H1 (cell line): ENCODE results near the gene NPHP4. TPM values are rescaled to one million over a fixed set of nuclear protein-coding genes. Genes with fewer than 3 reads are reported as not detected.

Experiments used
- CTCF ChIA-PET: fragments of 300-600 bp; sonication (Branson Sonifier 250); formaldehyde crosslinking; loops from one replicate; lab custom pipeline; 2021; ENCODE audit not compliant: partially characterized antibody; lab: Charles Lee
- POLR2A ChIA-PET: fragments of 300-600 bp; sonication (Branson Sonifier 250); formaldehyde crosslinking; loops from one replicate; lab custom pipeline; 2021; ENCODE audit warnings: inconsistent platforms; ENCODE audit not compliant: partially characterized antibody; lab: Charles Lee
- DNase-seq, 2 experiments: peaks; one replicate each; pipeline versions ENCODE4 v3.0.0 to v3.0.0-alpha.2; 2010 to 2022; ENCODE audit warnings: low spot score in 2 of 2, low read depth in 1 of 2, mixed read lengths in 1 of 2
- FAIRE-seq: peaks from 2 replicates; lab custom pipeline; 2011; peaks lifted over from hg19 to GRCh38; lab: Jason Lieb, UNC
- H2AFZ ChIP-seq: 2 replicates; pipeline ENCODE4 v1.8.1; 2012; ENCODE audit warnings: low read length, inconsistent platforms
- H2AK5ac ChIP-seq: 2 replicates; pipeline ENCODE4 v1.6.1; 2013; ENCODE audit warnings: low read depth, low read length
- H2BK120ac ChIP-seq: replicated peaks from 2 replicates; pipeline ENCODE3; 2013; ENCODE audit warnings: low read depth, low read length, inconsistent platforms
- H2BK12ac ChIP-seq: 2 replicates; pipeline ENCODE4 v1.6.1; 2013; ENCODE audit warnings: low read depth, low read length
- H2BK15ac ChIP-seq: 2 replicates; pipeline ENCODE4 v1.6.1; 2013; ENCODE audit warnings: low read length
- H2BK20ac ChIP-seq: 2 replicates; pipeline ENCODE4 v1.6.1; 2013; ENCODE audit warnings: low read length
- H2BK5ac ChIP-seq: 2 replicates; pipeline ENCODE4 v1.6.1; 2013; ENCODE audit warnings: low read depth, low read length
- H3K14ac ChIP-seq: 2 replicates; pipeline ENCODE4 v1.6.1; 2013; ENCODE audit warnings: inconsistent platforms; ENCODE audit not compliant: insufficient read length
- H3K18ac ChIP-seq: 2 replicates; pipeline ENCODE4 v1.6.1; 2013; ENCODE audit warnings: low read length; ENCODE audit errors: extremely low read depth
- H3K23ac ChIP-seq: 2 replicates; pipeline ENCODE4 v1.6.1; 2013; ENCODE audit warnings: inconsistent platforms; ENCODE audit not compliant: insufficient read length
- H3K23me2 ChIP-seq: 2 replicates; pipeline ENCODE4 v1.6.1; 2013; ENCODE audit warnings: low read depth, low read length
- H3K27ac ChIP-seq: 2 replicates; pipeline ENCODE4 v1.6.1; 2011; ENCODE audit warnings: low read depth, low read length, inconsistent platforms
- H3K27me3 ChIP-seq, 4 experiments: replicated peaks in 1 of 4; 1 replicate in 1 of 4; 2 replicates in 3 of 4; pipeline versions ENCODE4 v1.6.1 to v1.8.1; 2011 to 2013; ENCODE audit warnings: low read length in 3 of 4, mild to moderate bottlenecking in 3 of 4, inconsistent platforms in 2 of 4, mixed read lengths in 2 of 4, moderate library complexity in 1 of 4; ENCODE audit not compliant: control insufficient read depth in 3 of 4, insufficient read depth in 3 of 4; ENCODE audit errors: extremely low read depth in 1 of 4
- H3K36me3 ChIP-seq, 4 experiments: 2 replicates each; pipeline versions ENCODE4 v1.6.1 to v1.8.1; 2011 to 2013; ENCODE audit warnings: mild to moderate bottlenecking in 4 of 4, low read length in 3 of 4, moderate library complexity in 2 of 4, control low read depth in 1 of 4, inconsistent platforms in 1 of 4; ENCODE audit not compliant: insufficient read depth in 4 of 4, control insufficient read depth in 2 of 4
- H3K4ac ChIP-seq: replicated peaks from 2 replicates; pipeline ENCODE3; 2013; ENCODE audit warnings: low read length, low read depth, mixed read lengths, inconsistent platforms; ENCODE audit not compliant: insufficient read length
- H3K4me1 ChIP-seq, 4 experiments: replicated peaks in 1 of 4; 1 replicate in 1 of 4; 2 replicates in 3 of 4; pipeline versions ENCODE4 v1.6.1 to v1.8.1; 2011 to 2013; ENCODE audit warnings: low read length in 3 of 4, inconsistent platforms in 2 of 4, mixed read lengths in 1 of 4; ENCODE audit not compliant: insufficient read depth in 4 of 4, control insufficient read depth in 3 of 4
- H3K4me2 ChIP-seq, 2 experiments: 2 replicates each; pipeline versions ENCODE4 v1.6.1 to v1.8.1; 2011 to 2013; ENCODE audit warnings: low read depth in 2 of 2, low read length in 2 of 2, control low read depth in 1 of 2, inconsistent platforms in 1 of 2, mild to moderate bottlenecking in 1 of 2; ENCODE audit not compliant: insufficient read depth in 1 of 2
- H3K4me3 ChIP-seq, 4 experiments: fragments of 200-600, 300-600 bp in 1 of 4; sonication (generic), shearing (Covaris generic), sonication (Bioruptor Twin) in 1 of 4; 2 replicates each; pipeline versions ENCODE4 v1.5.1 to v1.8.1; 2011 to 2016; ENCODE audit warnings: low read length in 4 of 4, low read depth in 3 of 4, control low read depth in 2 of 4, inconsistent platforms in 2 of 4, mild to moderate bottlenecking in 2 of 4, mixed read lengths in 1 of 4, moderate library complexity in 1 of 4; ENCODE audit not compliant: insufficient read depth in 2 of 4; ENCODE audit errors: extremely low read depth in 1 of 4
- H3K56ac ChIP-seq: replicated peaks from 2 replicates; pipeline ENCODE3; 2013; ENCODE audit warnings: low read depth, mild to moderate bottlenecking, mixed read lengths, low read length, inconsistent platforms; ENCODE audit not compliant: insufficient read length
- H3K79me1 ChIP-seq: 2 replicates; pipeline ENCODE4 v1.6.1; 2013; ENCODE audit warnings: low read depth, low read length, control low read depth
- H3K79me2 ChIP-seq, 2 experiments: 2 replicates each; pipeline versions ENCODE4 v1.6.1 to v1.8.1; 2012 to 2013; ENCODE audit warnings: low read length in 2 of 2, mild to moderate bottlenecking in 2 of 2, inconsistent platforms in 1 of 2; ENCODE audit not compliant: insufficient read depth in 2 of 2, control insufficient read depth in 1 of 2
- H3K9ac ChIP-seq, 4 experiments: replicated peaks in 1 of 4; 1 replicate in 1 of 4; 2 replicates in 3 of 4; pipeline versions ENCODE4 v1.6.1 to v1.8.1; 2011 to 2013; ENCODE audit warnings: low read depth in 3 of 4, low read length in 3 of 4, control low read depth in 2 of 4, mild to moderate bottlenecking in 2 of 4, moderate library complexity in 2 of 4, inconsistent platforms in 1 of 4; ENCODE audit errors: extremely low read depth in 1 of 4
- H3K9me3 ChIP-seq, 2 experiments: 2 replicates each; pipeline versions ENCODE4 v1.6.1 to v1.8.1; 2012 to 2013; ENCODE audit warnings: mild to moderate bottlenecking in 2 of 2, moderate library complexity in 2 of 2, control low read depth in 1 of 2, inconsistent platforms in 1 of 2, low read depth in 1 of 2, low read length in 1 of 2, mixed read lengths in 1 of 2; ENCODE audit not compliant: insufficient read depth in 2 of 2
- H4K20me1 ChIP-seq, 2 experiments: replicated peaks in 1 of 2; 2 replicates each; pipeline versions ENCODE3 to v1.8.1; 2011 to 2013; ENCODE audit warnings: inconsistent platforms in 2 of 2, low read length in 2 of 2, mild to moderate bottlenecking in 1 of 2; ENCODE audit not compliant: insufficient read depth in 2 of 2, control insufficient read depth in 1 of 2
- H4K5ac ChIP-seq: 2 replicates; pipeline ENCODE4 v1.6.1; 2013; ENCODE audit warnings: low read length, low read depth, mixed read lengths, inconsistent platforms; ENCODE audit not compliant: insufficient read length
- H4K8ac ChIP-seq: 2 replicates; pipeline ENCODE4 v1.8.0; 2013; ENCODE audit warnings: mild to moderate bottlenecking, moderate library complexity, low read length, inconsistent platforms; ENCODE audit not compliant: insufficient read depth; ENCODE audit errors: extremely low read depth
- H4K91ac ChIP-seq: replicated peaks from 2 replicates; pipeline ENCODE3; 2013; ENCODE audit warnings: low read length, mixed read lengths, inconsistent platforms; ENCODE audit not compliant: insufficient read length
- CTCF ChIP-seq, 3 experiments: IDR thresholded peaks; 1 replicate in 2 of 3; 2 replicates in 1 of 3; pipeline versions ENCODE4 v1.5.1 to v1.6.1; 2011; ENCODE audit warnings: low read length in 3 of 3, mild to moderate bottlenecking in 3 of 3, inconsistent platforms in 2 of 3, low read depth in 1 of 3, moderate library complexity in 1 of 3; ENCODE audit not compliant: insufficient read depth in 1 of 3; ENCODE audit errors: control extremely low read depth in 1 of 3
- EZH2 ChIP-seq: fragments of 200-600 bp; sonication (generic); IDR thresholded peaks from 2 replicates; pipeline ENCODE4 v1.7.1; 2012; ENCODE audit warnings: low read depth, mild to moderate bottlenecking, moderate library complexity, low read length, inconsistent platforms; ENCODE audit not compliant: severe bottlenecking
- RAD21 ChIP-seq, 2 experiments: IDR thresholded peaks in 1 of 2; conservative IDR thresholded peaks in 1 of 2; 2 replicates each; pipeline ENCODE4 v1.6.1; 2011; ENCODE audit warnings: low read depth in 2 of 2, low read length in 2 of 2, improper control_type of control experiment in 1 of 2, inconsistent platforms in 1 of 2, mild to moderate bottlenecking in 1 of 2, moderate library complexity in 1 of 2
- SIN3A ChIP-seq, 2 experiments: IDR thresholded peaks in 1 of 2; conservative IDR thresholded peaks in 1 of 2; 2 replicates each; pipeline ENCODE4 v1.6.1; 2011 to 2012; ENCODE audit warnings: low read length in 2 of 2, improper control_type of control experiment in 1 of 2, low read depth in 1 of 2, mild to moderate bottlenecking in 1 of 2
- TAF1 ChIP-seq: IDR thresholded peaks from 2 replicates; pipeline ENCODE4 v1.6.1; 2011; ENCODE audit warnings: mild to moderate bottlenecking, low read depth, low read length
- TEAD4 ChIP-seq: IDR thresholded peaks from 2 replicates; pipeline ENCODE4 v1.6.1; 2012; ENCODE audit warnings: low read depth, low read length, inconsistent platforms, mixed read lengths
- WGBS, 2 experiments: shearing (Covaris generic) in 1 of 2; methylation state at CpG; one replicate each; pipeline versions ENCODE4 v1.1.6 to v1.1.7; 2013 to 2015; ENCODE audit warnings: low lambda C conversion rate in 2 of 2, mixed read lengths in 2 of 2, inconsistent platforms in 1 of 2, low coverage in 1 of 2, missing lambda C conversion rate in 1 of 2; ENCODE audit not compliant: insufficient replicate concordance in 2 of 2, insufficient coverage in 1 of 2, insufficient read length in 1 of 2; ENCODE audit errors: extremely low coverage in 1 of 2, missing lambda C conversion rate in 1 of 2; 5-methylcytosine and 5-hydroxymethylcytosine counted together
- polyA plus RNA-seq, 7 experiments: library from polyadenylated mRNA; depleted of rRNA in 3 of 7; stranded (reverse) in 5 of 7; unstranded in 2 of 7; fragments of >200 nt in 5 of 7; fragments of 200-250 nt in 2 of 7; gene quantifications; 1 replicate in 5 of 7; 2 replicates in 1 of 7; 4 replicates in 1 of 7; pipeline versions ENCODE4 v1.2.1 to v1.2.3, GENCODE V29; 2011 to 2013; ENCODE audit warnings: missing spikeins in 2 of 7, mixed read lengths in 2 of 7
- total RNA-seq: library from RNA; stranded (reverse); fragmentation: NEBNext Ultra II Directional; extraction: Animal tissue kit (Norgen Biotek cat#: 25700); gene quantifications from 2 replicates; pipeline ENCODE4 v1.2.1, GENCODE V29; 2021

Gene NPHP4
- total and polyA plus RNA-seq, 2 of the 8 experiments (the other 6 are each of a cell fraction or from before 2014, with no cell fraction given) = 5.8 to 14.0 TPM

GRCh38 chr1:5980314-5981008, 11.8 kb downstream of the NPHP4 start:
- Histone ChIP-seq H3K27ac (no peak overlapping the region; the same call in 1 of the 2 replicates), H2BK5ac (peak overlapping the region; percentile 84; the same call in 1 of the 2 replicates), H3K4me1 (peaks cover 6 to 13% (median 9%) of the 10 kb centered on the region in 4 experiments), H3K23ac (no peak overlapping the region), H3K79me1 (no peaks in the 10 kb centered on the region), H2BK15ac (peak overlapping the region; percentile 88), H3K14ac (no peak overlapping the region), H2BK20ac (peak overlapping the region; percentile 66; the same call in 1 of the 2 replicates), H3K79me2 (no peaks in the 10 kb centered on the region), H2AK5ac (no peak overlapping the region), H3K36me3 (no peaks in the 10 kb centered on the region), H3K27me3 (no peaks in the 10 kb centered on the region), H2BK12ac (peak overlapping the region; percentile 88), H3K23me2 (peaks cover 2% of the 10 kb centered on the region; the same call in 1 of the 2 replicates), H4K5ac (peak overlapping the region; percentile 8), H4K20me1 (peaks cover 0 to 1% of the 10 kb centered on the region in 2 experiments), H3K4ac (peak overlapping the region; percentile 80), H3K18ac (peak overlapping the region; percentile 81), H3K9me3 (no peaks in the 10 kb centered on the region; a peak in 1 of 4 replicates), H2AFZ (peak overlapping the region; percentile 85), H3K4me3 (peak overlapping the region in 1 of 4 experiments; percentile 45; a peak in 3 of 8 replicates), H2BK120ac (peak overlapping the region; percentile 15), H3K9ac (peak overlapping the region in 1 of 4 experiments; percentile 19; a peak in 3 of 7 replicates), H4K91ac (peak overlapping the region; percentile 52), H4K8ac (peak overlapping the region; percentile 62; the same call in 1 of the 2 replicates), H3K4me2 (peak overlapping the region; percentile 51 to 67), H3K56ac (peak overlapping the region; percentile 32)
- CTCF ChIA-PET = interaction anchor here (0.6 to 2.3 kb wide), 12 partner anchors 9 to 458 kb away, joined by 3 to 13 read pairs (median 4); partner anchors contain the start of gene NPHP4
- POLR2A ChIA-PET = interaction anchor here (1.2 to 2.5 kb wide), 2 partner anchors 11 to 13 kb away, joined by 4 to 12 read pairs; partner anchors contain the start of gene NPHP4
- FAIRE-seq (no peak), DNase-seq (peak; percentile 66 to 87)
- WGBS, 2 experiments = 21% methylated on average over 20 of the region's 20 CpGs; no CpG with 5 or more reads in 1 of the 2 experiments
- TF ChIP-seq EZH2 = peak; percentile 19
- TF ChIP-seq TAF1 = 0 out of 2 replicates have a peak, but pooled peaks have one; percentile 44
- peak; percentile 50 to 65 (median 53) for TF ChIP-seq CTCF (IDR thresholded peaks at IDR 0.05; ENCODE audit: control extremely low read depth in 1 of 3, insufficient read depth in 1 of 3, low read depth in 1 of 3, low read length in 3 of 3)
- TF ChIP-seq TEAD4 = 0 out of 2 replicates have a peak, but pooled peaks have one; percentile 28
- peak in 1 of 2 experiments; percentile 72; a peak in 1 of 4 replicates for TF ChIP-seq SIN3A (conservative IDR thresholded peaks at IDR 0.05 in 1 of 2, IDR thresholded peaks at IDR 0.05 in 1 of 2; ENCODE audit: low read depth in 1 of 2, low read length in 2 of 2)
- peak in 1 of 2 experiments; percentile 24; a peak in 1 of 4 replicates for TF ChIP-seq RAD21 (IDR thresholded peaks at IDR 0.05 in 1 of 2, conservative IDR thresholded peaks at IDR 0.05 in 1 of 2; ENCODE audit: low read depth in 2 of 2, low read length in 2 of 2)
